Measurements from ENCODE around the gene CACNG5.

GRCh38 chr17:66840061-66840460 is 5.1 kb downstream of the CACNG5 start:
- TF ChIP-seq CTCF (IDR thresholded peaks at IDR 0.05) (no peak), POLR2A (IDR thresholded peaks at IDR 0.05) (no peak)
